A549 treated with RU486 at 1 μM for 4 hours (cell line): Measurements from ENCODE around the gene MLLT10. TPM values are rescaled to one million over a fixed set of nuclear protein-coding genes. Genes with fewer than 3 reads are reported as not detected.

Experiments used
- total RNA-seq: library from RNA; stranded (reverse); fragments of 200-300 nt; extraction: Qiagen RNA extraction; gene quantifications from 5 replicates; pipeline ENCODE4 v1.2.3, GENCODE V29; 2022; ENCODE audit warnings: low read depth

The MLLT10 gene
- total RNA-seq: 20.9 to 36.5 TPM (median 33.8 TPM) in 5 replicates

GRCh38 chr10:21533467-21534279, at the start of gene MLLT10:
Gene MLLT10 (plus strand): TSS chr10:21534232. CDS start chr10:21534645, 413 bp downstream.

GRCh38 chr10:21525367-21526187, 8.5 kb upstream of the MLLT10 start, which contains the start of gene SKIDA1:
Gene SKIDA1 (minus strand): TSS chr10:21525682. CDS start chr10:21517822, 7,860 bp downstream.

Other genes with a start within 250 kb of the MLLT10 start
- gene SKIDA1, start 8.6 kb upstream of the MLLT10 start, total RNA-seq: 0.87 to 1.6 TPM (median 1.3 TPM) in 5 replicates